Calu3 (cell line): ENCODE measurements around the gene BRS3. TPM values are rescaled to one million over a fixed set of nuclear protein-coding genes. Genes with fewer than 3 reads are reported as not detected.

Source experiments
- BruUV-seq: library from RNA; stranded (reverse); fragments of 400-500 nt; replicated peaks from 2 replicates; lab custom pipeline; 2021; lab: Mats Ljungman, UMichigan
- CTCF ChIA-PET: fragments of 300-600 bp; sonication (Branson Sonifier 250); formaldehyde crosslinking; loops from one replicate; lab custom pipeline; 2022; ENCODE audit warnings: antibody characterized with exemption; lab: Charles Lee
- DNase-seq: peaks from one replicate; pipeline ENCODE4 v3.0.0; 2022
- H3K27ac Mint-ChIP-seq: one replicate; pipeline ENCODE4 v1.8.0; 2022; ENCODE audit warnings: mixed read lengths; ENCODE audit not compliant: unreplicated experiment
- H3K27me3 Mint-ChIP-seq: one replicate; pipeline ENCODE4 v1.8.0; 2022; ENCODE audit warnings: mixed read lengths; ENCODE audit not compliant: unreplicated experiment
- H3K36me3 Mint-ChIP-seq: one replicate; pipeline ENCODE4 v1.8.0; 2022; ENCODE audit warnings: mild to moderate bottlenecking, moderate library complexity, mixed read lengths; ENCODE audit not compliant: insufficient read depth, unreplicated experiment
- H3K4me1 Mint-ChIP-seq: one replicate; pipeline ENCODE4 v1.8.0; 2022; ENCODE audit warnings: mild to moderate bottlenecking, low read depth, mixed read lengths; ENCODE audit not compliant: unreplicated experiment
- H3K4me3 Mint-ChIP-seq: one replicate; pipeline ENCODE4 v1.8.0; 2022; ENCODE audit warnings: mild to moderate bottlenecking, low read depth, moderate library complexity, mixed read lengths; ENCODE audit not compliant: unreplicated experiment
- H3K9me3 Mint-ChIP-seq: one replicate; pipeline ENCODE4 v1.8.0; 2022; ENCODE audit warnings: low read depth, mixed read lengths; ENCODE audit not compliant: unreplicated experiment
- intact Hi-C: fragments of 100-400 bp; cut with micrococcal nuclease; formaldehyde crosslinking; loops from one replicate; pipeline ENCODE4 v1.10.0; 2022; ENCODE audit not compliant: unreplicated experiment
- total RNA-seq: library from RNA; stranded (reverse); gene quantifications from 2 replicates; pipeline ENCODE4 v1.2.3, GENCODE V29; 2022
- TF ChIP-seq, protein P1 (sequence below): fragments of 200-600 bp; IDR thresholded peaks from one replicate; pipeline ENCODE4 v1.8.0; 2022; ENCODE audit warnings: antibody characterized with exemption; ENCODE audit not compliant: unreplicated experiment

Gene BRS3
- total RNA-seq, 1 experiment from 2014 or later, result not detected

GRCh38 chrX:136542281-136542680, 54.5 kb downstream of the BRS3 start:
- Mint-ChIP-seq H3K27me3 (no peaks in the 10 kb centered on the region), H3K9me3 (no peaks in the 10 kb centered on the region), H3K36me3 (peaks cover 18% of the 10 kb centered on the region), H3K4me1 (peaks cover 16% of the 10 kb centered on the region), H3K27ac (no peak overlapping the region), H3K4me3 (no peak overlapping the region)
- CTCF ChIA-PET, result no interaction called here
- no peak for DNase-seq
- no TSS peak for BruUV-seq
- intact Hi-C loops, result no loop called here
- TF ChIP-seq, protein P1, sequence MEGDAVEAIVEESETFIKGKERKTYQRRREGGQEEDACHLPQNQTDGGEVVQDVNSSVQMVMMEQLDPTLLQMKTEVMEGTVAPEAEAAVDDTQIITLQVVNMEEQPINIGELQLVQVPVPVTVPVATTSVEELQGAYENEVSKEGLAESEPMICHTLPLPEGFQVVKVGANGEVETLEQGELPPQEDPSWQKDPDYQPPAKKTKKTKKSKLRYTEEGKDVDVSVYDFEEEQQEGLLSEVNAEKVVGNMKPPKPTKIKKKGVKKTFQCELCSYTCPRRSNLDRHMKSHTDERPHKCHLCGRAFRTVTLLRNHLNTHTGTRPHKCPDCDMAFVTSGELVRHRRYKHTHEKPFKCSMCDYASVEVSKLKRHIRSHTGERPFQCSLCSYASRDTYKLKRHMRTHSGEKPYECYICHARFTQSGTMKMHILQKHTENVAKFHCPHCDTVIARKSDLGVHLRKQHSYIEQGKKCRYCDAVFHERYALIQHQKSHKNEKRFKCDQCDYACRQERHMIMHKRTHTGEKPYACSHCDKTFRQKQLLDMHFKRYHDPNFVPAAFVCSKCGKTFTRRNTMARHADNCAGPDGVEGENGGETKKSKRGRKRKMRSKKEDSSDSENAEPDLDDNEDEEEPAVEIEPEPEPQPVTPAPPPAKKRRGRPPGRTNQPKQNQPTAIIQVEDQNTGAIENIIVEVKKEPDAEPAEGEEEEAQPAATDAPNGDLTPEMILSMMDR, result no peak

Other genes with a start within 250 kb of the BRS3 start
- gene MAP7D3, start 236.5 kb upstream of the BRS3 start, total RNA-seq, result 7.9 and 8.0 TPM in 2 replicates
- gene ADGRG4, start 187.0 kb upstream of the BRS3 start, total RNA-seq, result not detected in 2 replicates
- 46.0 and 48.7 TPM in 2 replicates for gene HTATSF1, start 9.6 kb downstream of the BRS3 start, total RNA-seq
- 92.2 and 121 TPM in 2 replicates for gene VGLL1, start 44.3 kb downstream of the BRS3 start, total RNA-seq
- gene CD40LG, start 160.2 kb downstream of the BRS3 start, total RNA-seq, result not detected in 2 replicates